Activated T-cell treated with anti-CD3 and anti-CD28 coated beads for 24 hours (primary cell): Measurements from ENCODE around the gene HOXD4.

Experiments
- DNase-seq: peaks from one replicate; pipeline ENCODE4 v3.0.0-alpha.2; 2020; ENCODE audit warnings: low read depth

Gene HOXD4

GRCh38 chr2:176139661-176140512, 11.5 kb upstream of the HOXD4 start:
- DNase-seq, result no peak

- DNase-seq, result peak; percentile 68
Observed at GRCh38 chr2:176140513-176141317, 10.6 kb upstream of the HOXD4 start.

GRCh38 chr2:176142281-176142680, 9.1 kb upstream of the HOXD4 start:
- no peak for DNase-seq

- DNase-seq, result no peak
Observed at GRCh38 chr2:176145085-176145969, 6.0 kb upstream of the HOXD4 start.

- DNase-seq, result no peak
Observed at GRCh38 chr2:176146101-176146500, 5.2 kb upstream of the HOXD4 start.

- DNase-seq, result no peak
Observed at GRCh38 chr2:176146645-176147044, 4.7 kb upstream of the HOXD4 start.

GRCh38 chr2:176147210-176147799, 4.0 kb upstream of the HOXD4 start:
- DNase-seq, result no peak

- no peak for DNase-seq
Observed at GRCh38 chr2:176147800-176148496, 3.4 kb upstream of the HOXD4 start.

- DNase-seq, result no peak
Observed at GRCh38 chr2:176148751-176149421, 2.5 kb upstream of the HOXD4 start.

GRCh38 chr2:176149481-176149938, 1.8 kb upstream of the HOXD4 start:
- no peak for DNase-seq

- DNase-seq, result no peak
Observed at GRCh38 chr2:176149939-176150583, 1.3 kb upstream of the HOXD4 start.

- no peak for DNase-seq
Observed at GRCh38 chr2:176150584-176151441, 537 bp upstream of the HOXD4 start.

GRCh38 chr2:176152350-176153181, 1.2 kb downstream of the HOXD4 start:
- DNase-seq, result no peak

- DNase-seq, result no peak
Observed at GRCh38 chr2:176154576-176155252, 3.4 kb downstream of the HOXD4 start.

GRCh38 chr2:176155356-176156044, 4.2 kb downstream of the HOXD4 start:
- no peak for DNase-seq

GRCh38 chr2:176156301-176156806, 5.0 kb downstream of the HOXD4 start:
- no peak for DNase-seq
